ENCODE data around the gene MYH6.

Gene MYH6

GRCh38 chr14:23358553-23359166 is 49.4 kb downstream of the MYH6 start:
- DNase-seq (ENCODE audit: low read depth in 2 of 2), result no peak

- no peak for DNase-seq (ENCODE audit: low read depth in 2 of 2)
Observed at GRCh38 chr14:23358042-23358441, 50.0 kb downstream of the MYH6 start.

GRCh38 chr14:23357261-23357660 is 50.8 kb downstream of the MYH6 start:
- DNase-seq (ENCODE audit: low read depth in 2 of 2), result no peak

- DNase-seq (ENCODE audit: low read depth in 2 of 2), result no peak
Observed at GRCh38 chr14:23356662-23357061, 51.4 kb downstream of the MYH6 start.

- DNase-seq (ENCODE audit: low read depth in 2 of 2), result no peak
Observed at GRCh38 chr14:23355871-23356435, 52.1 kb downstream of the MYH6 start.

- no peak for DNase-seq (ENCODE audit: low read depth in 2 of 2)
Observed at GRCh38 chr14:23354990-23355389, 53.1 kb downstream of the MYH6 start.

GRCh38 chr14:23353433-23353780 is 54.7 kb downstream of the MYH6 start:
- no peak for DNase-seq (ENCODE audit: low read depth in 2 of 2)

GRCh38 chr14:23352506-23353432 is 55.3 kb downstream of the MYH6 start, which contains the start of gene SLC22A17:
TSS of gene SLC22A17 (minus strand) at chr14:23352887.
- peak in 1 of 2 donors; percentile 22 for DNase-seq (ENCODE audit: low read depth in 2 of 2)

- no peak for DNase-seq (ENCODE audit: low read depth in 2 of 2)
Observed at GRCh38 chr14:23351681-23352505, 56.2 kb downstream of the MYH6 start.

GRCh38 chr14:23349156-23349845 is 58.8 kb downstream of the MYH6 start:
- DNase-seq (ENCODE audit: low read depth in 2 of 2), result no peak

- no peak for DNase-seq (ENCODE audit: low read depth in 2 of 2)
Observed at GRCh38 chr14:23348297-23348655, 59.8 kb downstream of the MYH6 start.

- no peak for DNase-seq (ENCODE audit: low read depth in 2 of 2)
Observed at GRCh38 chr14:23347406-23348296, 60.4 kb downstream of the MYH6 start.

GRCh38 chr14:23346693-23347405 is 61.2 kb downstream of the MYH6 start:
- no peak for DNase-seq (ENCODE audit: low read depth in 2 of 2)

- no peak for DNase-seq (ENCODE audit: low read depth in 2 of 2)
Observed at GRCh38 chr14:23345987-23346692, 61.9 kb downstream of the MYH6 start.

GRCh38 chr14:23344481-23344880 is 63.6 kb downstream of the MYH6 start:
- no peak for DNase-seq (ENCODE audit: low read depth in 2 of 2)

GRCh38 chr14:23339506-23340268 is 68.4 kb downstream of the MYH6 start:
- DNase-seq (ENCODE audit: low read depth in 2 of 2), result no peak

GRCh38 chr14:23335623-23336022 is 72.5 kb downstream of the MYH6 start:
- no peak for DNase-seq (ENCODE audit: low read depth in 2 of 2)

All from stimulated activated CD8-positive, alpha-beta memory T cell treated with anti-CD3 and anti-CD28 coated beads, Interleukin-15, amount 100 ng/mL, for 48 hours (primary cell).